HUES48 (cell line): ENCODE measurements around the gene CXXC1.
"Not testable (repeated sequence)": the region's sequence is repeated elsewhere in the genome, so short reads cannot be mapped to it uniquely, and the experiment has no call there.

Experiments used
- H3K27ac ChIP-seq: one replicate; pipeline ENCODE4 v1.7.0; 2013; ENCODE audit warnings: low read depth, low read length, inconsistent platforms
- H3K27me3 ChIP-seq: 2 replicates; pipeline ENCODE4 v1.6.1; 2013; ENCODE audit warnings: mild to moderate bottlenecking, low read length; ENCODE audit not compliant: control insufficient read depth, insufficient read depth
- H3K36me3 ChIP-seq: 2 replicates; pipeline ENCODE4 v1.6.1; 2013; ENCODE audit warnings: low read length; ENCODE audit not compliant: control insufficient read depth, insufficient read depth
- H3K4me1 ChIP-seq: 2 replicates; pipeline ENCODE4 v1.6.1; 2013; ENCODE audit warnings: mild to moderate bottlenecking, low read length; ENCODE audit not compliant: control insufficient read depth, insufficient read depth
- H3K4me3 ChIP-seq: 2 replicates; pipeline ENCODE4 v1.5.1; 2013; ENCODE audit warnings: mild to moderate bottlenecking, low read depth, low read length
- H3K9ac ChIP-seq: 2 replicates; pipeline ENCODE4 v1.6.1; 2013; ENCODE audit warnings: mild to moderate bottlenecking, low read depth, low read length, moderate library complexity
- H3K9me3 ChIP-seq: 2 replicates; pipeline ENCODE4 v1.6.1; 2013; ENCODE audit warnings: low read length; ENCODE audit not compliant: control insufficient read depth, insufficient read depth

Gene CXXC1

DNA sequence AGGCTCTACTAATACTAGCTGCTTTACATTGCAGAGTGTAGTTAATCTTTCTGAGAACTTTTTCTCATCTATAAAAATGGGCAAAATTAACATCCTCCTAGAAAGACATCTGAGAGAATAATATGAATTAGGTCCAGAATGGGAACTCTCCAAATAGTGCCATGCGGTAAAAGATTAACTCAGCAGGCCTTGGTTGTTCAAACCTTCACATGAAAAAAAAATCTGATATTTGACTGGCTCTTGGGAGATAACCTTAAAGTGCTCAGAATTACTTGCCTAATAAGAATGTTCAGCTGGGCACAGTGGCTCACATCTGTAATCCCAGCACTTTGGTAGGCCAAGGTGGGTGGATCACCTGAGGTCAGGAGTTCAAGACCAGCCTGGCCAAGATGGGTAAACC, 5.5 kb upstream of the CXXC1 start:
- H3K4me3 ChIP-seq, result no peak overlapping the region
- H3K27me3 ChIP-seq, result peaks cover 3% of the 10 kb centered on the region

DNA sequence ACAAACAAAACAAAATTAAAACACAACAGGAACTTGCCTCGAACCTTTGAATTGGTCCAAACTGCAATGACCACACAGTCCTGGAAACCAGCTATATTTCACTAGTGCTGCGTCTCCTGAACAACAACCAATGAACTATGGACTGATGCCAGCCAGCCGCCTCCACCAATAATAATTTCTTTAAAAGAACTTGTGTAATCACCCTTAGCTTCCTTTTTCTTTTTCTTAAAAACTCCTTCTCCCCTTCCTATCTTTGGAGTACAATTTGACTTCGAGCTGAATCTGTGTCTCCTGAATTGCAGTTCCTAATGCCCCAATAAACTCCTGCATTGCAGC, 1.6 kb upstream of the CXXC1 start:
- Histone ChIP-seq H3K9ac (no peak overlapping the region), H3K4me3 (no peak overlapping the region), H3K9me3 (no peaks in the 10 kb centered on the region), H3K27ac (no peak overlapping the region), H3K36me3 (peaks cover 16% of the 10 kb centered on the region), H3K27me3 (no peaks in the 10 kb centered on the region), H3K4me1 (no peaks in the 10 kb centered on the region)

More for the DNA sequence above, 5.5 kb upstream of the CXXC1 start:
- Histone ChIP-seq H3K9me3 (no peaks in the 10 kb centered on the region), H3K36me3 (no peaks in the 10 kb centered on the region), H3K4me1 (no peaks in the 10 kb centered on the region), H3K27ac (no peak overlapping the region), H3K9ac (no peak overlapping the region)

DNA sequence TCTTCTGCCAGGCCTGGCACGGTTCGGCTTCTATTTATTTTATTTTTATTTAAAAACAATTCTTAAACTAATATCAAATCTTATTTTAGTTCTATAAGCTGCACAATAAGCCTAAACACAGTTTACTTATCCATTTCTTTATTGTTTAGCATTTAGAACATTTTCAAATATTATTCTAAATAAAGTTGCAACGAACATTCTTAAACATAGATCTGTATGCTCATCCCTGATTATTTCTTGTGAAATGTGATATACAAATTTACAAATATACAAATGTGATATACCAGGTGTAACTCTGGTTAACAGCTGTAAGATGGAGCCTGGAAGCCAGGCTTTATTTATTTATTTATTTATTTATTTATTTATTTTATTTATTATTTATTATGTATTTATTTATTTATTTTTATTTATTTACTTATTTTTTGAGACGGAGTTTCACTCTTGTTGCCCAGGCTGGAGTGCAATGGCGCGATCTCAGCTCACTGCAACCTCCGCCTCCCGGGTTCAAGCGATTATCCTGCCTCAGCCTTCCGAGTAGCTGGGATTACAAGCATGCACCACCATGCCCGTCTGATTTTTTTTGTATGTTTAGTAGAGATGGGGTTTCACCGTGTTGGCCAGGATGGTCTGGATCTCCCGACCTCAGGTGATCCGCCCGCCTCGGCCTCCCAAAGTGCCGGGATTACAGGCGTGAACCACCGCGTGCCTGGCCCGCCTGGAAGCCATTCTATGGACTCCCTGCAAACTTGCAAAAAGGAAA, 1.0 kb upstream of the CXXC1 start:
- not testable (repeated sequence) for H3K9me3 ChIP-seq, H3K27me3 ChIP-seq, H3K9ac ChIP-seq, H3K4me1 ChIP-seq, H3K27ac ChIP-seq
- peak overlapping the region; percentile 99 for H3K4me3 ChIP-seq
- peaks cover 22% of the 10 kb centered on the region for H3K36me3 ChIP-seq

DNA sequence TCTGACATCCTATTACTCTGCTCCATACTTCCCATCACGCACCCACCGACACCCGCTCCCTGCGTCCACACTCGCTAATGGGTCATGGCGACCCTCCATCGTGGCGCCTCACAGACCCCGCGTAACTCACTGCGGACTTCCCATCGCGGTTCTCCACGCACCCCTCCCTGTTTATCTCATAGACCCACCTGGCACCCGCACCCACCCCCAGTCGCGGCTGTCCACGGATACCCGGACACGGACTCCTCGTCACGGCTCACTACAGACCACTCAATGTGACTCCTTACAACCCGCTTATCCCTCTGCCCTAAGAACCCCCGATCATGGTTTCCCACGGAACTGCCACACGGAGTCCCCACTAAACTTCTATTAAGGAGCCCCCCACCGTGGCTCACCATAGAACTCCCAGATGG, 458 bp downstream of the CXXC1 start:
- Histone ChIP-seq H3K4me3 (peak overlapping the region; percentile 99), H3K4me1 (no peaks in the 10 kb centered on the region), H3K9ac (0 out of 2 replicates have a peak overlapping the region, but pooled peaks have one; percentile 20), H3K9me3 (no peaks in the 10 kb centered on the region), H3K27me3 (no peaks in the 10 kb centered on the region), H3K36me3 (peaks cover 33% of the 10 kb centered on the region), H3K27ac (no peak overlapping the region)

DNA sequence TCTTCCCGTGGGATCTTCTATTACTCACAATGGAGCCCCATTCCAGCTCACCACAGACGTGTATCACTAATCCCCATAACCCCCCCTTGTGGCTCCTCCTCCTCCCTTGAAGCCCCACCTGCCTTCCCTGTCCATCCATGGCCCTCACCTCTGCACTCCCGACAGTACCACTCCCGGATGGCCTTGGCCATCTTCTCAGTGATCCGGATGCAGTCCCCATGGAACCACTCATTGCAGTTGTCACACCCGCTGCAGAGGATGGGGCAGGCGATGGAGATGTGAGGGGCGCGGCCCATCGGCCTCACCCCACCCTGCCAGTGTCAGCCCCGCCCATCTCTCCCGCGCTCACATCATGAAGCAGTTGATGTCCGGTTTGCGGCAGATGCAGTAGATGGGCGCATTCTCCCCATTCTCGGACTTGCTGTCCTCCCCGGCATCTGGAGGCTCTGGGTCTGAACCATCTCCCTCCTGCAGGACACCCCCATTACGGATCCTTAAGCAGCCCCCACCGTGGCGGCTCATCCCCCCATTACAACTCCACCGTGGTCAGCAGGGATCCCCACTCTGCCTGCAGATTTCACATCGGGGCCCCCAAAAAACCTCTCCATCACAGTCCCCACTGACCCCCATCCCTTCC, 983 bp downstream of the CXXC1 start:
- no peak overlapping the region for H3K9ac ChIP-seq
- no peak overlapping the region for H3K27ac ChIP-seq
- peak overlapping the region; percentile 99 for H3K4me3 ChIP-seq
- no peaks in the 10 kb centered on the region for H3K9me3 ChIP-seq
- no peaks in the 10 kb centered on the region for H3K27me3 ChIP-seq
- H3K36me3 ChIP-seq, result peaks cover 33% of the 10 kb centered on the region
- H3K4me1 ChIP-seq, result no peaks in the 10 kb centered on the region

DNA sequence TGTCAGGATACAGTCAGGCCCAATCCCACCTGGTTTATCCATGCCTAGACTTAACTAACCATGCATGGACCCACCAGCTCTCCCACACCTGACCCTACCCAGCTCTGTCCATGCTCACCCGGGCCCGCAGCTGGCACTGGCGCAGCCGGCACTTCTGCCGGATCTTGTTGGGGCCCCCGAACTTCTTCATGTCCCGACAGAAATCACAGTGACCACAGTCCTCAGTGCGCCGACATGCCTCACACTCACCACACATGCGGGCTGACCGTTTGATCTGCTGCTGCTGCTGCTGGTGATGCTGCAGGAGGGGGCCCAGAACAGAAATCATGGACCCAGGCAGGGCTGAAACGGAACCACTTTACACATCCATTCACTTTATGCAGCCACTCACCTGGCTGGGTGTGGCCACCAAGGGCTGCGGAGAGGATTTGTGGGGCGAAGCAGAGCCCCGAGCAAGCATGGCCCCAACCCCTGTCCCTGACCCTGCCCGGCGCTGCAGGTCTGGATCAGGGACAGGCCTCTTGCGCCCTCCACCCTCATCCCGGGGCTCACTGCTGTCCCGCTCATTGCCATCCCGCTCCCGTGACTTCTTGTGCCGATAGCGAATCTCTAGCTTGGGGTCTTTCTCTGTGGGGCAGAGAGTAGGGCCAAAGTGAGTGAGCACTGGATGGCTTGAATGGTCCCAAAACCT, 1.7 kb downstream of the CXXC1 start:
- Histone ChIP-seq H3K36me3 (peaks cover 33% of the 10 kb centered on the region), H3K4me3 (no peak overlapping the region), H3K9me3 (no peaks in the 10 kb centered on the region), H3K4me1 (no peaks in the 10 kb centered on the region), H3K27ac (no peak overlapping the region), H3K9ac (no peak overlapping the region), H3K27me3 (no peaks in the 10 kb centered on the region)

DNA sequence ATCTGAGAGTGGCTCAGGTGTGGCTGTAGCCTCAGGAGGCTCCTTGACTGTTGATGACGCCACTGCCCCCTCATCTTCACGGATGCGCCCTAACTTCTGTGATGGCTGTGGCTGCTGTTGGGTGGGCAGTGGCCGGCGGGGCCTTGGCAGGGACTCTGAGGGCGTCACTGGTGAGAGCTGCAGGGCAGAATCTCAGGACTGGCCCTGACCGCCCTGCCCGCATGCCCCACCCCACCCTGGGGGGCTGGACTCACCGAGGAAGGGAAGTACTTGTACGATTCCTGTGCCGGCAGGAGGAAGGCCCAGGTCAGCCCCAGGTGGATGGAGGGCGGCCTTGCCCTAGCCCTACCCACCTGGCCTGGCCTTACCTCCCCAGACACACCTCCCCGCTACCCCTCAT, 2.4 kb downstream of the CXXC1 start:
- no peak overlapping the region for H3K9ac ChIP-seq

DNA sequence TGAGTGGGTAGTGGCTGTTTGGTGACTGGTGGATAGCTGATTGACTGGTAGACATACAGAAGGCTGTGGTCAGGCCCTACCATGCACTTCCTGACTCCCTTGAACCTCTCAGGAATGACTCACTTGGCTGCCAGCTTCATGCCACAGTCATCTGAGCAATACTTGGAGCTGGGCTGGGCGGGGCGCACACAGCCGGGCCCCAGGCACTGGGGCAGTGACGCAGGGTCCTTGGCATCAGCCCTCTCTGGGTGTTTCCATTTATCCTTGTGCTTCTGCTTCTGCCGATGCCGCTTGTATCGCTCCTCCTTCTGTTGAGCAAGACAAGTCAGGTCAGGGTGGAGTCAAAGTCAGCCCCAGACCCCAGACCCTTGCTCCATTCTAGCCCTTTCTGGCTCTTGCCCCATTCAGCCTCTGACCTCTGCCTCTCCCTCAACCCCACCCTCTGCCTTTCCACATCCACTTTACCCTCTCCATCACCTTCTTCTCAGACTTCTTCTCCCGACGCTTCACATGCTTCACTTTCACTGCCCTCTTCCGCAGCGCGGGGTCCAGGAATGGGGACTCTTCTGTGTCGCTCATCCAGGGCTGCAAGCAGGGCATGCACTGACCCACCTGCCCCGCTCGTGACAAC, 3.1 kb downstream of the CXXC1 start:
- Histone ChIP-seq H3K4me3 (no peak overlapping the region), H3K9me3 (no peaks in the 10 kb centered on the region), H3K4me1 (no peaks in the 10 kb centered on the region), H3K27ac (no peak overlapping the region), H3K36me3 (peaks cover 38% of the 10 kb centered on the region), H3K9ac (no peak overlapping the region), H3K27me3 (no peaks in the 10 kb centered on the region)

More for the DNA sequence above, 2.4 kb downstream of the CXXC1 start:
- Histone ChIP-seq H3K27me3 (no peaks in the 10 kb centered on the region), H3K27ac (no peak overlapping the region), H3K36me3 (peaks cover 33% of the 10 kb centered on the region), H3K9me3 (no peaks in the 10 kb centered on the region), H3K4me3 (no peak overlapping the region), H3K4me1 (no peaks in the 10 kb centered on the region)

DNA sequence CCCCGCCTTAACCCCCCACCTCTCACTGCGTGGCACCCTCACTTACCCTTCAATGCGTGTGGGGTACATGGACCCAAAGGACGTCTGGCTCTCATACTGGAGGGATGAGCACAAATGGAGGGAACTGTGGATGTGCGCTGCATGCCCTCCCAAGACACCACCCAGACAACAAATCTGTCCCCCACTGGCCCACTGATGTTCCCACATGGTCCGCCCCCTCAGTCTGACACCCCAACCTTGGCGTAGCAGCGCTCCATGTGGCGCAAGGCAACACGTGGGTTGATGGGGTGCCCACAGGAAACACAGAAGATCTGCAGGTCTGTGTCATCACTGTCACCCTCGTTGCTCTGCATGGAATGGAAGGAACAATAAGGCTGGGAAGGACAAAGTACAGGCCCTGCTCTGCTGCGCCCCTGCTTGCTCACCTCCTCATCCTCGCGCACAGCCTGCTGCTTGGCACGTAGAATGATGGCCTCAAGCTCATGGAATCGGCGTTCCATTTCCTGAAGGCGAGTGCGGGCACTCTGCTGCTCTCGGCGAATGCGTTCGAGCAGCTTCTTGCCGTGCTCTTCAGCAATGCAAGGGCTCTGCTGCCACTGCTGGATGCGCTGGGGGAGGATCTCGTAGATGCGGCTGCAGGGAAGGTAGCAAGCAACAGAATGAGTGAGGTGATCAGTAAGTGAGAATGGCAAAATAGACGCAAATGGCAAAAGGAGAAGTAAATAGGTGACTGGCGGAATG, 3.9 kb downstream of the CXXC1 start:
- Histone ChIP-seq H3K36me3 (peaks cover 44% of the 10 kb centered on the region), H3K4me1 (no peaks in the 10 kb centered on the region), H3K9ac (no peak overlapping the region), H3K9me3 (no peaks in the 10 kb centered on the region), H3K27ac (no peak overlapping the region), H3K27me3 (no peaks in the 10 kb centered on the region), H3K4me3 (no peak overlapping the region)

DNA sequence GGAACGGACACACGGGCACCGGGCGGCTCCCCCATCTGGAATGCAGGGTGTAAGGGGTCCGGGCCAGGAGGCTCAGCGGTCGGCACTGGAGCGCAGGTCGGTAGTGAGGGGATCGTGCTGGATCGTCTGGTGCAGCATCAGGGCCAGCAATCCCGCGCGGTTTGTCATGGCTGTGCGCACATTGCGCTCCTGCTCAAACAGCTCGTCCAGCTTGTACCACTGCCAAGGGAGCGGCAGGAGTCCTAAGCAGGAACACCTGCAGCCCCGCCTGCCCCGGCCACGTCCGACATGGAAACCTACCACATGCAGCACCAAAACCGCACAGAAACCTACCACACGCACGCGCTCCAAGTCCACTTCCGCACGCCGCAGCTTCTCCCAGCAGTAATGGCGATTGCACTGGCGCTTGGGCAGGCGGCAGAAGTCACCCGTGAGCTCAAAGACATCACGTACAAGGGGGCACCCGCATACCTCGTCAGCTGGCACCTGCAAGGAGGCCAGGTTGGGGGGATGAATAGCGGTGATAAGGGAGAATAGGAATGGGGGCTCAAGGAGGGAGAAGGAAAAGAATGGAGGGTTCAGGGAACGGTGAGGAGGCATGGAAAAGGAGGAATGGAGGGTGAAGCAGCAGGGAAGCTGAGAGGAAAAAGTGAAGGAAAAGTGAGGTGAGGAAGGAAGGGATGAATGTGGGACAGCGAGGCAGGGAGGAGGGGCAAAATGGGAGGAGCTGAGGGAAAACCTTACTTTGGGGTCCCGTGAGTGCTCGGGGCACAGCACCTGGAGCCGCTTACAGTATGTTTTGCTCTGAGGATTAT, 4.8 kb downstream of the CXXC1 start:
- no peak overlapping the region for H3K27ac ChIP-seq
- no peaks in the 10 kb centered on the region for H3K27me3 ChIP-seq
- H3K9ac ChIP-seq, result no peak overlapping the region
- H3K4me1 ChIP-seq, result no peaks in the 10 kb centered on the region
- no peaks in the 10 kb centered on the region for H3K9me3 ChIP-seq
- H3K4me3 ChIP-seq, result no peak overlapping the region
- H3K36me3 ChIP-seq, result peaks cover 52% of the 10 kb centered on the region
